ENCODE results near the gene LDB3. TPM values are rescaled to one million over a fixed set of nuclear protein-coding genes. Genes with fewer than 3 reads are reported as not detected.

The LDB3 gene
- total and polyA plus RNA-seq, 2 of the 4 experiments (the other 2 are of a cell fraction) = 0.36 to 2.6 TPM

GRCh38 chr10:86703176-86703575, 34.9 kb downstream of the LDB3 start:
- H3K9me1 ChIP-seq (ENCODE audit: insufficient read depth, low read length) = peaks cover 6% of the 10 kb centered on the region; the same call in 1 of the 2 replicates
- no peaks in the 10 kb centered on the region for H3K79me1 ChIP-seq (ENCODE audit: low read depth in 1 of 2, low read length in 2 of 2)
- H3K27ac ChIP-seq (ENCODE audit: insufficient read depth, low read length) = no peak overlapping the region
- intact Hi-C loops (cut with micrococcal nuclease) (no loop called here), dilution Hi-C loops (cut with HindIII; ENCODE audit: low sequenced_read_pairs, unreplicated experiment) (no loop called here), in situ Hi-C loops (cut with MboI; ENCODE audit: low sequenced_read_pairs) (no loop called here)
- peaks cover 2% of the 10 kb centered on the region; the same call in 1 of the 2 replicates for H3K4me1 ChIP-seq (ENCODE audit: control insufficient read depth, insufficient read depth, low read length)
- H3K9ac ChIP-seq (ENCODE audit: low read depth, low read length) = no peak overlapping the region
- H4K91ac ChIP-seq (ENCODE audit: insufficient read depth, low read depth, low read length) = no peak overlapping the region
- no peak overlapping the region for H3K4ac ChIP-seq (ENCODE audit: low read depth, low read length)
- no peak overlapping the region for H4K5ac ChIP-seq (ENCODE audit: low read depth, low read length)
- no peaks in the 10 kb centered on the region for H3K9me3 ChIP-seq (ENCODE audit: control insufficient read depth, insufficient read depth, low read length)
- H3K27me3 ChIP-seq (ENCODE audit: control insufficient read depth, insufficient read depth, low read length) = no peaks in the 10 kb centered on the region
- ChIA-PET POLR2A (ENCODE audit: unreplicated experiment) (interaction anchor here (0.6 kb wide), 1 partner anchor 110 kb away, joined by 3 read pairs; no protein-coding TSS in a partner anchor), CTCF (no interaction called here)
- no peak for TF ChIP-seq RFX5 (IDR thresholded peaks at IDR 0.05; ENCODE audit: low read depth, low read length)
- no peak for TF ChIP-seq MAZ (IDR thresholded peaks at IDR 0.05; ENCODE audit: borderline replicate concordance, low read depth, low read length)
- TF ChIP-seq SMC3 (IDR thresholded peaks at IDR 0.05; ENCODE audit: low read depth, low read length) = no peak
- TF ChIP-seq CEBPB (IDR thresholded peaks at IDR 0.05; ENCODE audit: low read depth, low read length) = no peak
- TF ChIP-seq BHLHE40 (IDR thresholded peaks at IDR 0.05; ENCODE audit: low read depth, low read length) = no peak
- no peak for TF ChIP-seq RAD21 (IDR thresholded peaks at IDR 0.05; ENCODE audit: low read length)
- no peak for TF ChIP-seq POLR2A (IDR thresholded peaks at IDR 0.05; ENCODE audit: low read depth, low read length)
- TF ChIP-seq, protein P1, sequence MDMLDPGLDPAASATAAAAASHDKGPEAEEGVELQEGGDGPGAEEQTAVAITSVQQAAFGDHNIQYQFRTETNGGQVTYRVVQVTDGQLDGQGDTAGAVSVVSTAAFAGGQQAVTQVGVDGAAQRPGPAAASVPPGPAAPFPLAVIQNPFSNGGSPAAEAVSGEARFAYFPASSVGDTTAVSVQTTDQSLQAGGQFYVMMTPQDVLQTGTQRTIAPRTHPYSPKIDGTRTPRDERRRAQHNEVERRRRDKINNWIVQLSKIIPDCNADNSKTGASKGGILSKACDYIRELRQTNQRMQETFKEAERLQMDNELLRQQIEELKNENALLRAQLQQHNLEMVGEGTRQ (IDR thresholded peaks at IDR 0.05; ENCODE audit: low read depth, low read length) = no peak
- no peak for TF ChIP-seq MXI1 (IDR thresholded peaks at IDR 0.05; ENCODE audit: borderline replicate concordance, low read depth, low read length)
- TF ChIP-seq, protein P2, sequence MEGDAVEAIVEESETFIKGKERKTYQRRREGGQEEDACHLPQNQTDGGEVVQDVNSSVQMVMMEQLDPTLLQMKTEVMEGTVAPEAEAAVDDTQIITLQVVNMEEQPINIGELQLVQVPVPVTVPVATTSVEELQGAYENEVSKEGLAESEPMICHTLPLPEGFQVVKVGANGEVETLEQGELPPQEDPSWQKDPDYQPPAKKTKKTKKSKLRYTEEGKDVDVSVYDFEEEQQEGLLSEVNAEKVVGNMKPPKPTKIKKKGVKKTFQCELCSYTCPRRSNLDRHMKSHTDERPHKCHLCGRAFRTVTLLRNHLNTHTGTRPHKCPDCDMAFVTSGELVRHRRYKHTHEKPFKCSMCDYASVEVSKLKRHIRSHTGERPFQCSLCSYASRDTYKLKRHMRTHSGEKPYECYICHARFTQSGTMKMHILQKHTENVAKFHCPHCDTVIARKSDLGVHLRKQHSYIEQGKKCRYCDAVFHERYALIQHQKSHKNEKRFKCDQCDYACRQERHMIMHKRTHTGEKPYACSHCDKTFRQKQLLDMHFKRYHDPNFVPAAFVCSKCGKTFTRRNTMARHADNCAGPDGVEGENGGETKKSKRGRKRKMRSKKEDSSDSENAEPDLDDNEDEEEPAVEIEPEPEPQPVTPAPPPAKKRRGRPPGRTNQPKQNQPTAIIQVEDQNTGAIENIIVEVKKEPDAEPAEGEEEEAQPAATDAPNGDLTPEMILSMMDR (conservative IDR thresholded peaks at IDR 0.05; ENCODE audit: low read depth, low read length) = no peak
- no peak for TF ChIP-seq MAFK (IDR thresholded peaks at IDR 0.05; ENCODE audit: low read depth, low read length)
- TF ChIP-seq, protein P3, sequence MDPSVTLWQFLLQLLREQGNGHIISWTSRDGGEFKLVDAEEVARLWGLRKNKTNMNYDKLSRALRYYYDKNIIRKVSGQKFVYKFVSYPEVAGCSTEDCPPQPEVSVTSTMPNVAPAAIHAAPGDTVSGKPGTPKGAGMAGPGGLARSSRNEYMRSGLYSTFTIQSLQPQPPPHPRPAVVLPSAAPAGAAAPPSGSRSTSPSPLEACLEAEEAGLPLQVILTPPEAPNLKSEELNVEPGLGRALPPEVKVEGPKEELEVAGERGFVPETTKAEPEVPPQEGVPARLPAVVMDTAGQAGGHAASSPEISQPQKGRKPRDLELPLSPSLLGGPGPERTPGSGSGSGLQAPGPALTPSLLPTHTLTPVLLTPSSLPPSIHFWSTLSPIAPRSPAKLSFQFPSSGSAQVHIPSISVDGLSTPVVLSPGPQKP (IDR thresholded peaks at IDR 0.05; ENCODE audit: borderline replicate concordance, low read depth, low read length) = no peak
- no peak overlapping the region for H2AK5ac ChIP-seq (ENCODE audit: low read depth, low read length)
- 95% methylated on average over 5 of the region's 8 CpGs; no CpG with 5 or more reads in 1 of the 2 experiments for WGBS, 2 experiments (ENCODE audit: extremely low coverage in 2 of 2, insufficient read length in 1 of 2)
- H3K23ac ChIP-seq (ENCODE audit: low read depth, low read length) = no peak overlapping the region
- H2BK5ac ChIP-seq (ENCODE audit: low read depth, low read length, poor library complexity, severe bottlenecking) = no peak overlapping the region
- no peak overlapping the region for H2BK20ac ChIP-seq (ENCODE audit: low read depth, low read length)
- H2AK9ac ChIP-seq (replicated peaks; ENCODE audit: low read depth, low read length, poor library complexity) = no peak overlapping the region
- H4K20me1 ChIP-seq (ENCODE audit: insufficient read depth, low read length) = no peaks in the 10 kb centered on the region
- BruUV-seq (replicated peaks) = no TSS peak
- H3K18ac ChIP-seq (ENCODE audit: low read depth, low read length) = no peak overlapping the region
- H2AFZ ChIP-seq (replicated peaks; ENCODE audit: low read length, poor library complexity) = no peak overlapping the region
- no peak overlapping the region for H3K4me2 ChIP-seq (ENCODE audit: low read depth, low read length)
- H3K14ac ChIP-seq (replicated peaks; ENCODE audit: low read depth, low read length) = no peak overlapping the region
- no peak overlapping the region for H3K4me3 ChIP-seq (ENCODE audit: insufficient read depth, low read depth, low read length)
- ATAC-seq (ENCODE audit: low read depth) (no peak), DNase-seq (no peak)
- no peak overlapping the region for H2BK15ac ChIP-seq (ENCODE audit: low read depth, low read length)
- H2BK120ac ChIP-seq (ENCODE audit: low read depth, low read length) = no peak overlapping the region
- no peak overlapping the region for H4K8ac ChIP-seq (ENCODE audit: low read depth in 2 of 2, low read length in 2 of 2)
- no peaks in the 10 kb centered on the region for H3K36me3 ChIP-seq (ENCODE audit: control insufficient read depth, insufficient read depth, low read length)
- no peak overlapping the region for H3K56ac ChIP-seq (ENCODE audit: extremely low read depth, insufficient read depth, low read length)

All from IMR-90 (cell line).